H9 (cell line): ENCODE data around the gene MOV10. TPM values are rescaled to one million over a fixed set of nuclear protein-coding genes. Genes with fewer than 3 reads are reported as not detected.
"Not testable (repeated sequence)": the region's sequence is repeated elsewhere in the genome, so short reads cannot be mapped to it uniquely, and the experiment has no call there.

Source experiments
- DNase-seq: peaks from one replicate; pipeline ENCODE4 v3.0.0-alpha.2; 2017
- H2AFZ ChIP-seq: one replicate; pipeline ENCODE4 v1.6.1; 2013; ENCODE audit warnings: mild to moderate bottlenecking, low read length, control low read depth, moderate library complexity
- H2AK5ac ChIP-seq: 2 replicates; pipeline ENCODE4 v1.6.1; 2013; ENCODE audit warnings: low read length, control low read depth, mixed read lengths; ENCODE audit not compliant: insufficient read length
- H2BK120ac ChIP-seq: one replicate; pipeline ENCODE4 v1.6.1; 2013; ENCODE audit warnings: low read depth, mild to moderate bottlenecking, low read length, control low read depth, inconsistent platforms; ENCODE audit not compliant: poor library complexity, severe bottlenecking
- H2BK12ac ChIP-seq: 2 replicates; pipeline ENCODE4 v1.6.1; 2013; ENCODE audit warnings: low read length, control low read depth, mixed read lengths, low read depth; ENCODE audit not compliant: insufficient read length
- H2BK15ac ChIP-seq: 2 replicates; pipeline ENCODE4 v1.6.1; 2013; ENCODE audit warnings: low read depth, low read length, control low read depth
- H2BK20ac ChIP-seq: one replicate; pipeline ENCODE4 v1.6.1; 2013; ENCODE audit warnings: low read depth, mild to moderate bottlenecking, low read length, control low read depth, inconsistent platforms; ENCODE audit not compliant: poor library complexity, severe bottlenecking
- H2BK5ac ChIP-seq: 2 replicates; pipeline ENCODE4 v1.6.1; 2013; ENCODE audit warnings: low read length, control low read depth, mixed read lengths; ENCODE audit not compliant: insufficient read length
- H3K14ac ChIP-seq: 2 replicates; pipeline ENCODE4 v1.6.1; 2013; ENCODE audit warnings: low read length, control low read depth; ENCODE audit not compliant: insufficient read depth
- H3K18ac ChIP-seq: 2 replicates; pipeline ENCODE4 v1.6.1; 2013; ENCODE audit warnings: low read depth, mild to moderate bottlenecking, mixed read lengths, low read length, control low read depth; ENCODE audit not compliant: insufficient read length
- H3K23ac ChIP-seq: 2 replicates; pipeline ENCODE4 v1.6.1; 2013; ENCODE audit warnings: low read length, control low read depth, mixed read lengths, low read depth; ENCODE audit not compliant: insufficient read length
- H3K23me2 ChIP-seq: 2 replicates; pipeline ENCODE4 v1.6.1; 2013; ENCODE audit warnings: low read depth, mild to moderate bottlenecking, mixed read lengths, low read length, control low read depth; ENCODE audit not compliant: insufficient read length, poor library complexity, severe bottlenecking
- H3K27ac ChIP-seq: 2 replicates; pipeline ENCODE4 v1.5.1; 2013; ENCODE audit warnings: low read length, control low read depth, mixed read lengths, low read depth; ENCODE audit not compliant: insufficient read length
- H3K27me3 ChIP-seq: 2 replicates; pipeline ENCODE4 v1.6.1; 2013; ENCODE audit warnings: low read length, control low read depth, inconsistent platforms; ENCODE audit not compliant: insufficient read depth
- H3K4ac ChIP-seq: 2 replicates; pipeline ENCODE4 v1.6.1; 2013; ENCODE audit warnings: low read depth, mild to moderate bottlenecking, control low read depth, inconsistent platforms, low read length, moderate library complexity
- H3K4me1 ChIP-seq: 2 replicates; pipeline ENCODE4 v1.6.1; 2013; ENCODE audit warnings: low read length, control low read depth, inconsistent platforms; ENCODE audit not compliant: insufficient read depth
- H3K4me2 ChIP-seq: 2 replicates; pipeline ENCODE4 v1.6.1; 2013; ENCODE audit warnings: low read length, control low read depth, mixed read lengths; ENCODE audit not compliant: insufficient read length, insufficient read depth
- H3K56ac ChIP-seq: 2 replicates; pipeline ENCODE4 v1.6.1; 2013; ENCODE audit warnings: low read depth, mild to moderate bottlenecking, mixed read lengths, low read length, control low read depth; ENCODE audit not compliant: insufficient read length
- H3K79me1 ChIP-seq: 2 replicates; pipeline ENCODE4 v1.6.1; 2013; ENCODE audit warnings: low read depth, mild to moderate bottlenecking, moderate library complexity, low read length, control low read depth, inconsistent platforms; ENCODE audit not compliant: insufficient read depth, poor library complexity, severe bottlenecking
- H3K79me2 ChIP-seq: 2 replicates; pipeline ENCODE4 v1.6.1; 2013; ENCODE audit warnings: low read length, control low read depth, inconsistent platforms; ENCODE audit not compliant: insufficient read depth
- H3K9ac ChIP-seq: 2 replicates; pipeline ENCODE4 v1.6.1; 2013; ENCODE audit warnings: low read length, control low read depth, mixed read lengths; ENCODE audit not compliant: insufficient read length; ENCODE audit errors: extremely low read depth
- H3K9me3 ChIP-seq: one replicate; pipeline ENCODE4 v1.6.1; 2013; ENCODE audit warnings: low read depth, low read length, inconsistent platforms; ENCODE audit not compliant: control insufficient read depth
- H3T11ph ChIP-seq: one replicate; pipeline ENCODE4 v1.6.1; 2013; ENCODE audit warnings: mild to moderate bottlenecking, low read length, control low read depth, inconsistent platforms
- H4K20me1 ChIP-seq: one replicate; pipeline ENCODE4 v1.6.1; 2013; ENCODE audit not compliant: control insufficient read depth, insufficient read length, insufficient read depth
- H4K5ac ChIP-seq: 2 replicates; pipeline ENCODE4 v1.6.1; 2013; ENCODE audit warnings: low read depth, mild to moderate bottlenecking, mixed read lengths, low read length, control low read depth; ENCODE audit not compliant: insufficient read length
- H4K8ac ChIP-seq: replicated peaks from 2 replicates; pipeline ENCODE4 v1.6.1; 2013; ENCODE audit warnings: low read length, control low read depth, mixed read lengths, low read depth; ENCODE audit not compliant: insufficient read length
- H4K91ac ChIP-seq: 2 replicates; pipeline ENCODE4 v1.6.1; 2013; ENCODE audit warnings: low read depth, mild to moderate bottlenecking, moderate library complexity, mixed read lengths, low read length, control low read depth; ENCODE audit not compliant: insufficient read length
- H3K27ac Mint-ChIP-seq, 3 experiments: 2 replicates in 2 of 3; 3 replicates in 1 of 3; pipeline ENCODE4 v1.8.0; 2020 to 2021; ENCODE audit warnings: mixed read lengths in 3 of 3, mild to moderate bottlenecking in 1 of 3, moderate library complexity in 1 of 3
- H3K27me3 Mint-ChIP-seq: 2 replicates; pipeline ENCODE4 v1.8.0; 2021; ENCODE audit warnings: low read depth, mild to moderate bottlenecking, moderate library complexity, mixed read lengths
- H3K36me3 Mint-ChIP-seq, 3 experiments: 2 replicates in 2 of 3; 3 replicates in 1 of 3; pipeline ENCODE4 v1.8.0; 2020 to 2021; ENCODE audit warnings: low read depth in 3 of 3, mixed read lengths in 3 of 3; ENCODE audit not compliant: insufficient read depth in 1 of 3
- H3K4me1 Mint-ChIP-seq, 2 experiments: 2 replicates each; pipeline ENCODE4 v1.8.0; 2020; ENCODE audit warnings: mixed read lengths in 2 of 2
- H3K4me3 Mint-ChIP-seq, 2 experiments: 2 replicates in 1 of 2; 3 replicates in 1 of 2; pipeline ENCODE4 v1.8.0; 2020 to 2021; ENCODE audit warnings: mild to moderate bottlenecking in 2 of 2, mixed read lengths in 2 of 2, moderate library complexity in 1 of 2
- H3K9me3 Mint-ChIP-seq, 2 experiments: 2 replicates in 1 of 2; 3 replicates in 1 of 2; pipeline ENCODE4 v1.8.0; 2020; ENCODE audit warnings: mild to moderate bottlenecking in 2 of 2, mixed read lengths in 2 of 2, moderate library complexity in 1 of 2
- WGBS: extraction: QIAGEN DNeasy Blood & Tissue Kit; methylation state at CpG from one replicate; pipeline ENCODE4 v1.1.7; 2013; ENCODE audit warnings: missing lambda C conversion rate, low lambda C conversion rate, mixed read lengths; ENCODE audit not compliant: insufficient read length; ENCODE audit errors: extremely low coverage; 5-methylcytosine and 5-hydroxymethylcytosine counted together
- total RNA-seq: library from RNA; stranded (reverse); gene quantifications from 2 replicates; pipeline ENCODE4 v1.2.1, GENCODE V29; 2021
- TF ChIP-seq, protein P1 (sequence below): fragments of 200-600 bp; sonication (generic); conservative IDR thresholded peaks from 3 replicates; pipeline ENCODE4 v1.8.0; 2021; ENCODE audit warnings: antibody characterized with exemption, mild to moderate bottlenecking

The MOV10 gene
- total RNA-seq, 1 experiment from 2014 or later, result 77.8 TPM

DNA sequence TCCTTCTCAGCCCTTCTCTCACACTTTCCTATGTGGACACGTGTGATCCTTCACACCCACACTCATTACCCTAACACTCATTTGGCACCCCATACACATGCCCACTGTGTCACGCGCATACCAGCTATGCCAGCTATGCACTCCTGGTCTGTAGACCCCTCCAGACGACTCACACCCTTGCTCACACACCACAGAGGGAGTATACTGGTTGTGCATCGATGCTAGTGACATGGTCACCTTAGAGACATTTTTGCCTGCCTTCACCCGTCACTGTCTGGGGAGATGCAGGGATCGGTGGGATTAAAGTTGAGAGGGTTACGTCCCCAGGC is 49.0 kb downstream of the MOV10 start:
- peaks cover 21 to 26% of the 10 kb centered on the region in 2 experiments for H3K4me1 Mint-ChIP-seq
- Histone ChIP-seq H2BK12ac (no peak overlapping the region), H3K14ac (no peak overlapping the region), H3K4ac (no peak overlapping the region), H3K9ac (no peak overlapping the region), H3K18ac (no peak overlapping the region), H2BK20ac (no peak overlapping the region), H3K27me3 (no peaks in the 10 kb centered on the region; the same call in 1 of the 2 replicates), H3K9me3 (no peaks in the 10 kb centered on the region), H4K91ac (no peak overlapping the region), H4K8ac (no peak overlapping the region), H3T11ph (no peak overlapping the region), H4K20me1 (no peaks in the 10 kb centered on the region), H3K4me1 (peaks cover 4% of the 10 kb centered on the region; the same call in 1 of the 2 replicates), H3K56ac (no peak overlapping the region), H4K5ac (no peak overlapping the region), H2AK5ac (no peak overlapping the region), H2BK15ac (no peak overlapping the region), H3K79me1 (no peaks in the 10 kb centered on the region), H3K79me2 (no peaks in the 10 kb centered on the region), H2AFZ (no peak overlapping the region), H3K23me2 (no peaks in the 10 kb centered on the region), H2BK120ac (no peak overlapping the region), H3K23ac (no peak overlapping the region), H2BK5ac (no peak overlapping the region), H3K27ac (no peak overlapping the region), H3K4me2 (peak overlapping the region; percentile 46)
- peaks cover 0 to 6% (median 0%) of the 10 kb centered on the region in 3 experiments; a peak in 2 of 7 replicates for H3K36me3 Mint-ChIP-seq
- no peak for DNase-seq
- peaks cover 2 to 6% of the 10 kb centered on the region in 2 experiments; a peak in 3 of 5 replicates for H3K9me3 Mint-ChIP-seq
- H3K27ac Mint-ChIP-seq, result peak overlapping the region in 1 of 3 experiments; percentile 5; a peak in 2 of 7 replicates
- TF ChIP-seq, protein P1, sequence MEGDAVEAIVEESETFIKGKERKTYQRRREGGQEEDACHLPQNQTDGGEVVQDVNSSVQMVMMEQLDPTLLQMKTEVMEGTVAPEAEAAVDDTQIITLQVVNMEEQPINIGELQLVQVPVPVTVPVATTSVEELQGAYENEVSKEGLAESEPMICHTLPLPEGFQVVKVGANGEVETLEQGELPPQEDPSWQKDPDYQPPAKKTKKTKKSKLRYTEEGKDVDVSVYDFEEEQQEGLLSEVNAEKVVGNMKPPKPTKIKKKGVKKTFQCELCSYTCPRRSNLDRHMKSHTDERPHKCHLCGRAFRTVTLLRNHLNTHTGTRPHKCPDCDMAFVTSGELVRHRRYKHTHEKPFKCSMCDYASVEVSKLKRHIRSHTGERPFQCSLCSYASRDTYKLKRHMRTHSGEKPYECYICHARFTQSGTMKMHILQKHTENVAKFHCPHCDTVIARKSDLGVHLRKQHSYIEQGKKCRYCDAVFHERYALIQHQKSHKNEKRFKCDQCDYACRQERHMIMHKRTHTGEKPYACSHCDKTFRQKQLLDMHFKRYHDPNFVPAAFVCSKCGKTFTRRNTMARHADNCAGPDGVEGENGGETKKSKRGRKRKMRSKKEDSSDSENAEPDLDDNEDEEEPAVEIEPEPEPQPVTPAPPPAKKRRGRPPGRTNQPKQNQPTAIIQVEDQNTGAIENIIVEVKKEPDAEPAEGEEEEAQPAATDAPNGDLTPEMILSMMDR, result no peak
- no CpG with 5 or more reads among the region's 8 CpGs for WGBS
- H3K27me3 Mint-ChIP-seq, result peaks cover 67% of the 10 kb centered on the region
- peak overlapping the region in 1 of 2 experiments; percentile 61; a peak in 4 of 5 replicates for H3K4me3 Mint-ChIP-seq

DNA sequence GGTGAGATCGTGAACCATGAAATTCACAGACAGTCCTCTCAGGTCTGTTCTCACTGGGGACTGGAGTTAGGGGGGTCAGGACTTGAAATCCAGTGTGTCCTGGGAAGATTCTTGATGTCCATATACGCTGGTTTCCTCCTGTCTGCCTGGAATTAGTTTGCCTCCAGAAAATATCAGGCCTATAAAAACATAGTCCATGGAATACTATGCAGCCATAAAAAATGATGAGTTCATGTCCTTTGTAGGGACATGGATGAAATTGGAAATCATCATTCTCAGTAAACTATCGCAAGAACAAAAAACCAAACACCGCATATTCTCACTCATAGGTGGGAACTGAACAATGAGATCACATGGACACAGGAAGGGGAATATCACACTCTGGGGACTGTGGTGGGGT is 49.8 kb downstream of the MOV10 start:
- not testable (repeated sequence) for H3K9ac ChIP-seq, H2BK12ac ChIP-seq, H3K27ac ChIP-seq, H2BK15ac ChIP-seq, H3K27ac Mint-ChIP-seq, H2BK20ac ChIP-seq, H3K4me2 ChIP-seq, H2BK120ac ChIP-seq, H3K9me3 ChIP-seq, H4K8ac ChIP-seq, H3K36me3 Mint-ChIP-seq, H2BK5ac ChIP-seq, H2AK5ac ChIP-seq, H4K5ac ChIP-seq, H3K18ac ChIP-seq, H3K79me1 ChIP-seq, H3K56ac ChIP-seq, H3K4ac ChIP-seq, H3K23ac ChIP-seq, H3K79me2 ChIP-seq, H3K14ac ChIP-seq, H3K9me3 Mint-ChIP-seq, H4K91ac ChIP-seq, H4K20me1 ChIP-seq, H3T11ph ChIP-seq, H3K4me1 ChIP-seq, H3K23me2 ChIP-seq, DNase-seq, H2AFZ ChIP-seq, H3K27me3 ChIP-seq
- H3K4me1 Mint-ChIP-seq, result peaks cover 26 to 28% of the 10 kb centered on the region in 2 experiments
- H3K4me3 Mint-ChIP-seq, result peak overlapping the region in 1 of 2 experiments; percentile 60; a peak in 2 of 5 replicates
- peaks cover 68% of the 10 kb centered on the region for H3K27me3 Mint-ChIP-seq
- no CpG with 5 or more reads among the region's 4 CpGs for WGBS
